Activated naive CD4-positive, alpha-beta T cell treated with Interleukin-2 at 50 U/mL for 16 hours (primary cell): ENCODE results near the gene USP26.
"Not testable (repeated sequence)": the region's sequence is repeated elsewhere in the genome, so short reads cannot be mapped to it uniquely, and the experiment has no call there.

Experiments
- DNase-seq: peaks from one replicate; pipeline ENCODE4 v3.0.0-alpha.2; 2020

The USP26 gene

GRCh38 chrX:133097031-133097430, at the start of gene USP26:
Gene USP26, minus strand, starts transcription at chrX:133097109. Its CDS starts 68,889 bp downstream, at chrX:133028220.
- DNase-seq = no peak

GRCh38 chrX:133134282-133134681, 37.4 kb upstream of the USP26 start:
- DNase-seq = no peak

GRCh38 chrX:133120406-133120805, 23.5 kb upstream of the USP26 start:
- no peak for DNase-seq

GRCh38 chrX:133094098-133094731, 2.7 kb downstream of the USP26 start:
- no peak for DNase-seq

GRCh38 chrX:133090236-133090809, 6.6 kb downstream of the USP26 start:
- no peak for DNase-seq

- no peak for DNase-seq
Observed at GRCh38 chrX:133089411-133089810, 7.5 kb downstream of the USP26 start.

- DNase-seq = no peak
Observed at GRCh38 chrX:133085785-133086184, 11.1 kb downstream of the USP26 start.

- not testable (repeated sequence) for DNase-seq
Observed at GRCh38 chrX:133085056-133085455, 11.9 kb downstream of the USP26 start.

GRCh38 chrX:133083899-133084298, 13.0 kb downstream of the USP26 start:
- DNase-seq = no peak

- no peak for DNase-seq
Observed at GRCh38 chrX:133081990-133082389, 14.9 kb downstream of the USP26 start.

GRCh38 chrX:133077856-133078255, 19.1 kb downstream of the USP26 start:
- not testable (repeated sequence) for DNase-seq

- DNase-seq = no peak
Observed at GRCh38 chrX:133072566-133072965, 24.3 kb downstream of the USP26 start.

GRCh38 chrX:133068461-133068860, 28.4 kb downstream of the USP26 start:
- DNase-seq = no peak

GRCh38 chrX:133056341-133056740, 40.6 kb downstream of the USP26 start:
- DNase-seq = no peak

GRCh38 chrX:133054761-133055405, 42.0 kb downstream of the USP26 start:
- DNase-seq = no peak

GRCh38 chrX:133053861-133054598, 42.9 kb downstream of the USP26 start:
- no peak for DNase-seq

- no peak for DNase-seq
Observed at GRCh38 chrX:133048751-133049150, 48.2 kb downstream of the USP26 start.

GRCh38 chrX:133046601-133047000, 50.3 kb downstream of the USP26 start:
- DNase-seq = no peak

GRCh38 chrX:133045986-133046385, 50.9 kb downstream of the USP26 start:
- DNase-seq = no peak

GRCh38 chrX:133044145-133044786, 52.6 kb downstream of the USP26 start:
- not testable (repeated sequence) for DNase-seq

GRCh38 chrX:133042260-133042659, 54.6 kb downstream of the USP26 start:
- DNase-seq = no peak

GRCh38 chrX:133033010-133033409, 63.9 kb downstream of the USP26 start:
- no peak for DNase-seq

- no peak for DNase-seq
Observed at GRCh38 chrX:133018229-133018628, 78.7 kb downstream of the USP26 start.
